ENCODE measurements around the gene SYNDIG1.

Gene SYNDIG1

GRCh38 chr20:24547967-24548366, 78.5 kb downstream of the SYNDIG1 start:
- no peak overlapping the region for H3K4me3 ChIP-seq (ENCODE audit: low read depth, low read length)
- no peak for DNase-seq (ENCODE audit: low read depth)
- TF ChIP-seq, protein P1, sequence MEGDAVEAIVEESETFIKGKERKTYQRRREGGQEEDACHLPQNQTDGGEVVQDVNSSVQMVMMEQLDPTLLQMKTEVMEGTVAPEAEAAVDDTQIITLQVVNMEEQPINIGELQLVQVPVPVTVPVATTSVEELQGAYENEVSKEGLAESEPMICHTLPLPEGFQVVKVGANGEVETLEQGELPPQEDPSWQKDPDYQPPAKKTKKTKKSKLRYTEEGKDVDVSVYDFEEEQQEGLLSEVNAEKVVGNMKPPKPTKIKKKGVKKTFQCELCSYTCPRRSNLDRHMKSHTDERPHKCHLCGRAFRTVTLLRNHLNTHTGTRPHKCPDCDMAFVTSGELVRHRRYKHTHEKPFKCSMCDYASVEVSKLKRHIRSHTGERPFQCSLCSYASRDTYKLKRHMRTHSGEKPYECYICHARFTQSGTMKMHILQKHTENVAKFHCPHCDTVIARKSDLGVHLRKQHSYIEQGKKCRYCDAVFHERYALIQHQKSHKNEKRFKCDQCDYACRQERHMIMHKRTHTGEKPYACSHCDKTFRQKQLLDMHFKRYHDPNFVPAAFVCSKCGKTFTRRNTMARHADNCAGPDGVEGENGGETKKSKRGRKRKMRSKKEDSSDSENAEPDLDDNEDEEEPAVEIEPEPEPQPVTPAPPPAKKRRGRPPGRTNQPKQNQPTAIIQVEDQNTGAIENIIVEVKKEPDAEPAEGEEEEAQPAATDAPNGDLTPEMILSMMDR (IDR thresholded peaks at IDR 0.05; ENCODE audit: control insufficient read depth, extremely low read depth, insufficient read depth), result no peak

DNA sequence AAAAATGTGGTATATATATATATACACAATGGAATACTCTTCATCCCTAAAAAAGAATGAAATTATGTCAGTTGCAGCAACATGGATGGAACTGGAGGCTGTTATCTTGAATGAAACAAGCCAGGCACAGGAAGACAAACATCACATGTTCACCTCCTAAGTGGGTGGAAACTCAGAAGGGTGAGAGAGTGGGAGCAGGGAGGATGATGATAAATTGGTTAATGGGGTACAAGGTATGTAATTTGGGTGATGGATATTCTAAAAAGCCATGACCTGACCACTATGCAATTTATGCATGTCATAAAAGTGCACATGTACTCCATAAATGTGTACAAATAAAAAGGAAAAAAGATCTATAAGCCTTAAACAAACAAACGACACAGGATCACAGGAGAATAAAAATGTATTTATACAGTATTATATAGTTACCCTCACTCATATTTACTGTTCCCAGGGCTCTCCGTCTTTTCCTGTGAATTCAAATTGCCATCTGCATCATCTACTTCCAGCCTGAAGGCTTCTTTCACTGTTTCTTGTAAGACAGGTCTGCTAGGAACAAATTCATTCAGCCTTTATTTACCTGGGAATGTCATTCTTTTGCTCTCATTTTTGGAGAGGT, 89.8 kb downstream of the SYNDIG1 start:
- TF ChIP-seq, protein P1 (IDR thresholded peaks at IDR 0.05; ENCODE audit: control insufficient read depth, extremely low read depth, insufficient read depth), result no peak
- peak; percentile 8 for DNase-seq (ENCODE audit: low read depth)
- H3K4me3 ChIP-seq (ENCODE audit: low read depth, low read length), result no peak overlapping the region

- H3K4me3 ChIP-seq (ENCODE audit: low read depth, low read length), result no peak overlapping the region
- DNase-seq (ENCODE audit: low read depth), result no peak
- TF ChIP-seq, protein P1 (IDR thresholded peaks at IDR 0.05; ENCODE audit: control insufficient read depth, extremely low read depth, insufficient read depth), result no peak
Measured at GRCh38 chr20:24560571-24561491, 91.4 kb downstream of the SYNDIG1 start.

GRCh38 chr20:24565835-24566351, 96.5 kb downstream of the SYNDIG1 start:
- DNase-seq (ENCODE audit: low read depth), result no peak
- TF ChIP-seq, protein P1 (IDR thresholded peaks at IDR 0.05; ENCODE audit: control insufficient read depth, extremely low read depth, insufficient read depth), result no peak

DNA sequence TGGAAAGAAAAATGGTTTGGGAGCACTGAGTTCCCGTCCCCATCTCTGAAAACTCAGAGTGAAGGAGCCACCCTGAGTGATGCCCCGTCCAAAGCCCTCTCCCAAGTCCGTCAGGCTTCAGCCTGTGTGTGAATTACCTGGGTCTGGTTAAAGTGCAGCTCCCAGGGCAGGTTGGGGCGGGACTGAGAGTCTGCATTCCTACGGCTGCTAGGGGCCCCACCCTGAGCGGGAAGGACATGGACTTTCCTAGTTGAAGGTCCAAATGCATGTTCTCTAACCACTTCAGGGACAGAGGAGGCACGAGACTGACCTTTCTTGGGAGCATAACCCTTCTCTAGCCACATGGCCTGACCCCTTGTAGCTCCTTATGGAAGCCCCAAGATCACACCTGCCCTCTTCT, 97.2 kb downstream of the SYNDIG1 start:
- TF ChIP-seq, protein P1 (IDR thresholded peaks at IDR 0.05; ENCODE audit: control insufficient read depth, extremely low read depth, insufficient read depth), result no peak
- no peak overlapping the region for H3K4me3 ChIP-seq (ENCODE audit: low read depth, low read length)
- no peak for DNase-seq (ENCODE audit: low read depth)

More at GRCh38 chr20:24565835-24566351, 96.5 kb downstream of the SYNDIG1 start:
- no peak overlapping the region for H3K4me3 ChIP-seq (ENCODE audit: low read depth, low read length)

DNA sequence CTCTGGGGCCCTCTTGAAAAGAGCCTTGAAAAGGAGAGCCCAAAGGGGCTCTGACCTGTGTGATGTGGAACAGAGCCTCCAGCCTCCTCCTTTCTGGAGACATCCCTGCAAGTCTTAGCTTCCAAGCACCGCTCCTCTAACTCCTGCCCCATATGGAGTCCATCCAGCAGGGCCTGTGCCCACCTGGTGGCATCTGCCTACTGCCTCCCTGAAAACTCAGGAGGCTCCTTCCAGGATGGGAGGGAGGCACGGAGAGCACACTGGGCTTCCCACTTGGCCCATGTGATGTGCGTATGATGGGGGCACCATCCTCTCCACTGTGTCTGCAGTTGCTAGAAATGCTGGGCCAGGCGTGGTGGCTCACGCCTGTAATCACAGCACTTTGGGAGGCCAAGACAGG, 98.1 kb downstream of the SYNDIG1 start:
- no peak overlapping the region for H3K4me3 ChIP-seq (ENCODE audit: low read depth, low read length)
- TF ChIP-seq, protein P1 (IDR thresholded peaks at IDR 0.05; ENCODE audit: control insufficient read depth, extremely low read depth, insufficient read depth), result no peak
- DNase-seq (ENCODE audit: low read depth), result no peak
